ENCODE measurements around the gene MED7. TPM values are rescaled to one million over a fixed set of nuclear protein-coding genes. Genes with fewer than 3 reads are reported as not detected.

The MED7 gene
- total RNA-seq, 2 experiments from 2014 or later, result 7.0 to 8.7 TPM

DNA sequence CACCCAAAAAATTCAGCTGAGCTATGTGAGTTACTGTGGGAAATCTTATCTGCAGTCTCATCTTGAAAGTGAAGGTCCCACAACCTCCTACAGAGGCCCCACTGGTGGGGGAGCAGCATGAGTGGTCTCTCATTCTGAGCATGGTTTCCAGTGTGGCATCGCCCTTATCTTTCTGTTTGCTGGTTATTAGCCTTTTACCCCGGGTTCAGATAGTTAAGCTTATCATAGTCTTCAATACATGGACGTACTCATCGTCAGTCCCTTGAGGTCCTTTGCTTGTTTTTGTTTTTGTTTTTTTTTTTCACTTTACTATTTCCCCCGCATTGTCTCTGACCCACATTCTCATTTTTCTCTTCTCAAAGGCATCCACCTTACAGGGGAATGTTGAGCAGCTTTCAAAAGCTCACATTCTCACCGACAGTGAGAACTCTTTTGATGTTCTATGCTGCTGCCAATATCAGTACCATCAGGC lies 26.1 kb downstream of the MED7 start:
- CTCF ChIA-PET, result no interaction called here
- ATAC-seq (ENCODE audit: poor library complexity), result no peak
- POLR2A ChIA-PET, result interaction anchor here (0.6 to 1.8 kb wide), 3 partner anchors 9 to 248 kb away, joined by 3 to 6 read pairs (median 4); partner anchors contain the start of gene MED7

DNA sequence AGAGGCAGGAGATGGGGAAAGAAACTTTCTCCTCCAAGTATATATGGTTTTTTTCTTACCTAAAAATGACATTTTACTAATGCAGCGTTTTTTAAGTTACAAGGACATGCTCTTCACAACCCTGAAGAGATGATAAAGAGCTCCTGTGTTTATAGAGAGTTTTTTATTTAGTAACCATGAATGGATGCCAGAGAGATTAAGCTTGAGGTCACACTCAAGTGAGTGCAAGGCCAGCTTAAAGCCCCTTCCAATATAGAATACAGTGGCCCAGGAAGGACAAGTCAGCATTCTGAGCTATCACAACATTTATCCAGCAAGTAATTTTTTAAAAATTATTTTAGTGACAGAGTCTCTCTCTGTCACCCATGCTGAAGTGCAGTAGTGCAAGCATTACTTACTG lies 27.2 kb downstream of the MED7 start:
- H3K4me1 Mint-ChIP-seq (ENCODE audit: low read depth), result peaks cover 17% of the 10 kb centered on the region
- H3K36me3 Mint-ChIP-seq (ENCODE audit: low read depth), result no peaks in the 10 kb centered on the region
- Histone ChIP-seq H3K4me3 (ENCODE audit: low read length) (no peak overlapping the region), H3K27me3 (ENCODE audit: control insufficient read depth in 1 of 2, insufficient read depth in 2 of 2, low read length in 2 of 2) (no peaks in the 10 kb centered on the region), H3K9me3 (ENCODE audit: control insufficient read depth in 1 of 2, insufficient read depth in 1 of 2, low read length in 2 of 2) (peaks cover 0 to 6% of the 10 kb centered on the region in 2 experiments), H3K27ac (ENCODE audit: low read depth in 1 of 2, low read length in 2 of 2) (no peak overlapping the region), H3K4me1 (ENCODE audit: insufficient read depth, low read length) (no peaks in the 10 kb centered on the region), H3K36me3 (ENCODE audit: insufficient read depth, low read length) (no peaks in the 10 kb centered on the region)
- intact Hi-C loops (cut with DNase I, micrococcal nuclease), result no loop called here
- ATAC-seq (ENCODE audit: poor library complexity) (no peak), DNase-seq (no peak)
- TF ChIP-seq CTCF (IDR thresholded peaks at IDR 0.05), result no peak
- CTCF ChIA-PET, result interaction anchor here (1.0 kb wide), 1 partner anchor 188 kb away, joined by 3 read pairs; no protein-coding TSS in a partner anchor
- H3K27ac Mint-ChIP-seq, result no peak overlapping the region
- no peaks in the 10 kb centered on the region for H3K9me3 Mint-ChIP-seq
- no peak overlapping the region for H3K4me3 Mint-ChIP-seq
- POLR2A ChIA-PET, result interaction anchor here (0.9 to 1.8 kb wide), 2 partner anchors 8 to 27 kb away, joined by 4 to 6 read pairs; partner anchors contain the start of gene MED7
- H3K27me3 Mint-ChIP-seq, result no peaks in the 10 kb centered on the region

More for the DNA sequence above, 26.1 kb downstream of the MED7 start:
- H3K36me3 Mint-ChIP-seq (ENCODE audit: low read depth), result no peaks in the 10 kb centered on the region
- no peaks in the 10 kb centered on the region for H3K27me3 Mint-ChIP-seq
- DNase-seq, result no peak
- H3K27me3 ChIP-seq (ENCODE audit: control insufficient read depth in 1 of 2, insufficient read depth in 2 of 2, low read length in 2 of 2), result no peaks in the 10 kb centered on the region
- no peak overlapping the region for H3K27ac Mint-ChIP-seq
- intact Hi-C loops (cut with DNase I, micrococcal nuclease), result no loop called here
- no peaks in the 10 kb centered on the region for H3K36me3 ChIP-seq (ENCODE audit: insufficient read depth, low read length)
- no peak overlapping the region for H3K27ac ChIP-seq (ENCODE audit: low read depth in 1 of 2, low read length in 2 of 2)
- H3K9me3 Mint-ChIP-seq, result peaks cover 3% of the 10 kb centered on the region
- no peak overlapping the region for H3K4me3 ChIP-seq (ENCODE audit: low read length)
- no peak overlapping the region for H3K4me3 Mint-ChIP-seq
- H3K4me1 Mint-ChIP-seq (ENCODE audit: low read depth), result peaks cover 17% of the 10 kb centered on the region
- no peak for TF ChIP-seq CTCF (IDR thresholded peaks at IDR 0.05)
- peaks cover 7 to 14% of the 10 kb centered on the region in 2 experiments for H3K9me3 ChIP-seq (ENCODE audit: control insufficient read depth in 1 of 2, insufficient read depth in 1 of 2, low read length in 2 of 2)
- no peaks in the 10 kb centered on the region for H3K4me1 ChIP-seq (ENCODE audit: insufficient read depth, low read length)

GRCh38 chr5:157115012-157115411 lies 27.7 kb downstream of the MED7 start:
- H3K4me3 Mint-ChIP-seq, result no peak overlapping the region
- Histone ChIP-seq H3K4me1 (ENCODE audit: insufficient read depth, low read length) (peaks cover 5% of the 10 kb centered on the region), H3K4me3 (ENCODE audit: low read length) (no peak overlapping the region), H3K27ac (ENCODE audit: low read depth in 1 of 2, low read length in 2 of 2) (no peak overlapping the region), H3K27me3 (ENCODE audit: control insufficient read depth in 1 of 2, insufficient read depth in 2 of 2, low read length in 2 of 2) (no peaks in the 10 kb centered on the region), H3K9me3 (ENCODE audit: control insufficient read depth in 1 of 2, insufficient read depth in 1 of 2, low read length in 2 of 2) (peaks cover 0 to 1% of the 10 kb centered on the region in 2 experiments), H3K36me3 (ENCODE audit: insufficient read depth, low read length) (no peaks in the 10 kb centered on the region)
- no peak overlapping the region for H3K27ac Mint-ChIP-seq
- no peaks in the 10 kb centered on the region for H3K9me3 Mint-ChIP-seq
- ChIA-PET POLR2A (interaction anchor here (1.8 kb wide), 1 partner anchor 27 kb away, joined by 6 read pairs; the partner anchor contains the start of gene MED7), CTCF (no interaction called here)
- no peaks in the 10 kb centered on the region for H3K27me3 Mint-ChIP-seq
- H3K36me3 Mint-ChIP-seq (ENCODE audit: low read depth), result no peaks in the 10 kb centered on the region
- ATAC-seq (ENCODE audit: poor library complexity) (no peak), DNase-seq (no peak)
- no peak for TF ChIP-seq CTCF (IDR thresholded peaks at IDR 0.05)
- intact Hi-C loops (cut with DNase I, micrococcal nuclease), result no loop called here
- peaks cover 19% of the 10 kb centered on the region for H3K4me1 Mint-ChIP-seq (ENCODE audit: low read depth)

Measured in CD4-positive, alpha-beta T cell (primary cell).